AG04449 (cell line): ENCODE measurements around the gene TANC1.

ENCODE experiments used
- CTCF ChIA-PET: fragments of 350-600 bp; formaldehyde crosslinking; extraction: SDS; loops from one replicate; lab custom pipeline; 2021; ENCODE audit warnings: antibody characterized with exemption; lab: Yijun Ruan, JAX
- POLR2A ChIA-PET: fragments of 400-600, 350-600 bp; formaldehyde crosslinking; extraction: SDS; loops from one replicate; lab custom pipeline; 2020; ENCODE audit warnings: antibody characterized with exemption, inconsistent platforms; lab: Yijun Ruan, JAX
- DNase-seq: peaks from one replicate; pipeline ENCODE4 v3.0.0-alpha.2; 2010; ENCODE audit warnings: low read depth, low spot score
- H3K4me3 ChIP-seq: 2 replicates; pipeline ENCODE4 v1.5.1; 2011; ENCODE audit warnings: low read depth, mild to moderate bottlenecking, control low read depth, low read length
- TF ChIP-seq, protein P1 (sequence below): IDR thresholded peaks from one replicate; pipeline ENCODE4 v1.5.1; 2011; ENCODE audit warnings: mild to moderate bottlenecking, moderate library complexity, low read length, control low read depth, inconsistent platforms; ENCODE audit not compliant: insufficient read depth; ENCODE audit errors: missing control alignments

Gene TANC1

DNA sequence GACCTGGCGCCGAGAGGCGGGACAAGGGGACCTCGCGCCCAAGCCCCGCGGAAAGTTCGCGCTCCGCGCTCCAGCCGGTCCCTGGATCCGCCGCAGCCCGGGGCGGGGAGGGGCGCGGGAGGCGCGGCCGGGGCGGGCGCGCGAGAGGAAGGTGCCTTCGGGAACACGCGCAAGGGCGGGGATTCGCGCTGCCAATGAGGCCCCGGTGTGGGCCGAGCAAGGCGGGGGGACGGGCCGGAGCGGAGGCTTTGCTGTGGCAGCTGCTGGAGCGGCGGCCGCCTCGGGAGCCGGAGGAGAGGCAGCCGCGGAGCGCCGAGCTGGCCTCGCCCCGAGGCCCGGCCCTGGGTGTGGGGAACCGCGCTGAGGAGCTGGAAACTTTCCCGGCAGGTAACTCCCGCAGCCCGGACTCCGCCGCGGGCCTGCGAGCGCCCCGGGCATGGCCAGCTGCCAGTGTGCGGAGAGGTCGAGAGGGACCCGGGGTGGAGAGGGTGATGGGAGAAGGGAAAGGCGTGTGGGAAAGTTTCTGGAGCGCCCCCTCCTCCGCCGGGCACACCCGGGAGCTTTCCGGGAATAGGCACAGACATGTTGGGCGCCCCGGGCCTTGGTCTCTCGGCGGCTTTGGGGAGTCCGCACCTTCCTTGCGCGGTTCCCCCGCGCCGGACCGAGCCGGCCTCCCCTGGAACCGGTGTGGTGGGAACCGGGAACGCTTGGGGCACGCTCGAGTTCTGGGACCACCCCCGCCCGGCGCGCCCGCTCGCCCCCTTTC is at the start of gene TANC1:
Gene TANC1 (plus strand): TSS at position 245 of the 766 bp plus-strand sequence. CDS start 97,271 bp downstream, outside the sequence.
- CTCF ChIA-PET = interaction anchor here (0.9 to 6.0 kb wide), 5 partner anchors 11 to 149 kb away, joined by 3 to 35 read pairs (median 4); no protein-coding TSS in a partner anchor
- DNase-seq = no peak
- H3K4me3 ChIP-seq = peak within 1 kb of the TSS; percentile 80
- TF ChIP-seq, protein P1, sequence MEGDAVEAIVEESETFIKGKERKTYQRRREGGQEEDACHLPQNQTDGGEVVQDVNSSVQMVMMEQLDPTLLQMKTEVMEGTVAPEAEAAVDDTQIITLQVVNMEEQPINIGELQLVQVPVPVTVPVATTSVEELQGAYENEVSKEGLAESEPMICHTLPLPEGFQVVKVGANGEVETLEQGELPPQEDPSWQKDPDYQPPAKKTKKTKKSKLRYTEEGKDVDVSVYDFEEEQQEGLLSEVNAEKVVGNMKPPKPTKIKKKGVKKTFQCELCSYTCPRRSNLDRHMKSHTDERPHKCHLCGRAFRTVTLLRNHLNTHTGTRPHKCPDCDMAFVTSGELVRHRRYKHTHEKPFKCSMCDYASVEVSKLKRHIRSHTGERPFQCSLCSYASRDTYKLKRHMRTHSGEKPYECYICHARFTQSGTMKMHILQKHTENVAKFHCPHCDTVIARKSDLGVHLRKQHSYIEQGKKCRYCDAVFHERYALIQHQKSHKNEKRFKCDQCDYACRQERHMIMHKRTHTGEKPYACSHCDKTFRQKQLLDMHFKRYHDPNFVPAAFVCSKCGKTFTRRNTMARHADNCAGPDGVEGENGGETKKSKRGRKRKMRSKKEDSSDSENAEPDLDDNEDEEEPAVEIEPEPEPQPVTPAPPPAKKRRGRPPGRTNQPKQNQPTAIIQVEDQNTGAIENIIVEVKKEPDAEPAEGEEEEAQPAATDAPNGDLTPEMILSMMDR = no peak
- POLR2A ChIA-PET = interaction anchor here (0.6 to 1.5 kb wide), 6 partner anchors 15 to 234 kb away, joined by 3 to 6 read pairs (median 3); no protein-coding TSS in a partner anchor

DNA sequence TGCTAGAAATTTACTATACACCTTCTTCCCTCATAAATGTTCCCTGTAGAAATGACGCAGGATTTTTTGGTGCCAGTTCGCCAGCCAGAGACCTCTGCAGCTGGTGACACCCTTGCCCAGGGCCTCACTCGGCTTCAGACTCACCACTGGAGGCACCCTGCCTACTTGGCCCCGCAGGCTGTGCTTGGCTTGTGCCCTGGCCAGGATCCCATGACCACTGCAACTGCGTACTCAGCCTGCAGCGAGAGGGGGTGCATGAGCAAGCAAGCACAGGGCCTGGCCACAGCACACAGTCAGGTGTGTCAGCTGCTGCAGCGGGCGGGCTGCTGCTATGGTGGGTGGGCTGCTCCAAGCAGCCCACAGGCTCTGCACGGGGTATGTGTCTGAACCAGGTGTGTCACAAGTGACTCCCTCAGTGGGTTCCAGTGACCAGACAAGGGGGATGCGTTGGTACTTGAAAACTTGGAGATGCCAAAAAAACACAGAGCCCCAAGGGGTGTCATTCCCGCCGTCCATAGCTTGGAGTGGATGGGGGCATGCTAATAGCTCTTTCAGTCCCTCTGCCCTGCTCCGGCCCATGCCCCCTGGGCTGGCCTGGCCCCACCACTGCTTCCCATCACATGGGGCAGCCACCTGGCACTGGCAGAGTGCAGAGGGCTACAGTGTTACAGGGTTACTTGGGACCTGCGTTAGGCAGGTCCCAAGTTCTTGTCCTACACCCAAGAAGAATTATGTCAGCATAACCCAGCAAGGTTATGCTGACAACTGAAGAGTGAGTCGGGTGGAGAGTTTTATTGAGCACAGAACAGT is 46.6 kb upstream of the TANC1 start:
- POLR2A ChIA-PET = no interaction called here
- no peak overlapping the region for H3K4me3 ChIP-seq
- CTCF ChIA-PET = interaction anchor here (0.7 to 1.1 kb wide), 2 partner anchors 197 to 205 kb away, joined by 3 to 5 read pairs; no protein-coding TSS in a partner anchor
- no peak for DNase-seq
- TF ChIP-seq, protein P1 = no peak

DNA sequence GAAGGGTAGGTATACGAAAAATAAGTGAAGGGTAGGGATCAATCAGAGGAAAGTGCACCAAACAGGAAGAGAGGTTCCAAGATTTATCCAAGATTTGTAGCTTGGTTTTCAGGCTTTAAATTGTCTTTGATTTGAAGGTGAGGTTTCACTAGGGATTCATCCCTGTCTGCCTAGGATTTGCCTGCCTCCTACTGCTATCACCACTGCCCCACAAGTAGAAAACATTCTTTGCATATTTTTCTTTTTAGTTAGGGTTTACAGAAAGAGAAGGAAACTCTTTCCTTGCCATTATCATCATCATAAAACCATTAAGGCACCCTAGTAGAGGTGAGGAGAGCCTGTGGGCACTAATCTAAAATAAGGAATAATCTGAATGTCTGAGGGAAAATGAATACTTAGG is 45.8 kb upstream of the TANC1 start:
- ChIA-PET CTCF (interaction anchor here (0.7 to 1.1 kb wide), 3 partner anchors 194 to 204 kb away, joined by 3 to 5 read pairs (median 4); no protein-coding TSS in a partner anchor), POLR2A (no interaction called here)
- H3K4me3 ChIP-seq = no peak overlapping the region
- TF ChIP-seq, protein P1 = peak; percentile 2
- no peak for DNase-seq

DNA sequence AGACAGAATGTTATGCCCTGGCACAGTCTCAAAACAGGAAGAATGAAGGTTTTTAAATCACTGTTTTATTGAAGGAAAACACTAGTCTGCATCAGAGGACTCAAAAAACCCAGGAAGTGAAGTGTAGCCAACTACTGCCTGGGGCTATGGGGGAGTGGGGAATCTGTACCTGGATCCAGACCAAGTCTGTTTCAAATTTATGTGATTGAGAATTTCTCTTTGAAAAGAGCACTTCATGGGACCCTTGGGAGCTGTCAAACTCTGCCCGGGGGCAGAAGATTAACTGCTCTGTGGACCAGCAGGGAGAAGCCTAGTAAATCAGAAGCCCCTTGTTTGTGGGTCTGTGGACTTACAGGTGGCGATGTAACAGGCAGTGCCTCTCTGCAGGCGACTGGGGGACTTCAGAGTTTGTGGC is 45.3 kb upstream of the TANC1 start:
- ChIA-PET POLR2A (no interaction called here), CTCF (interaction anchor here (0.6 to 1.2 kb wide), 4 partner anchors 193 to 284 kb away, joined by 3 to 5 read pairs (median 4); no protein-coding TSS in a partner anchor)
- no peak overlapping the region for H3K4me3 ChIP-seq
- TF ChIP-seq, protein P1 = no peak
- DNase-seq = no peak

DNA sequence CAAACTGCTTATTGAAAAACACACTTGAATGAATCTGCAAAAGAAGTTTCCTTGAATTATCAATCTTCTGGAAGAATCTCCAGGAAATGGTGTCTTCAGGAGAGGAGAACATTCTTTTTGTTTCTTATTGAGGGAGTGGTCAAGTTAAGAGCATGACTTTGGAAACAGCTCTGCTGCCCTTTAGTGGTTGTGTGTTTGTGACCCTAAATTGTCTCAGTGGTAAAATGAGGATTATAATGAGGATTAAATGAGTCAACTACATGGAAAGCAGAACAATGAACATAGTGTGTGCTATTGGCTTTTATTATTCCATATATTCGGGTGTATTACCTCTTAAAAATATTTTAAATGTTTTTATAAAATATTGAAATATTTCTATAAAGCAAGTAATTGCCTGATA is 44.8 kb upstream of the TANC1 start:
- TF ChIP-seq, protein P1 = no peak
- POLR2A ChIA-PET = no interaction called here
- DNase-seq = no peak
- no peak overlapping the region for H3K4me3 ChIP-seq
- CTCF ChIA-PET = interaction anchor here (0.6 to 1.2 kb wide), 5 partner anchors 111 to 284 kb away, joined by 3 to 4 read pairs (median 3); no protein-coding TSS in a partner anchor
